Right ventricle myocardium superior (tissue), 1 donor: Measurements from ENCODE around the gene KNSTRN. TPM values are rescaled to one million over a fixed set of nuclear protein-coding genes. Genes with fewer than 3 reads are reported as not detected.

ENCODE experiments used
- ATAC-seq: fragments of 200-7000 bp; cut with Tn5 transposase; one replicate; pipeline ENCODE4 v1.9.1; 2020; ENCODE audit warnings: mild to moderate bottlenecking; ENCODE audit not compliant: poor library complexity
- DNase-seq: peaks from one replicate; pipeline ENCODE4 v3.0.0-alpha.2; 2020
- intact Hi-C: fragments of 100-400 bp; cut with DNase I; formaldehyde crosslinking; loops from one replicate; pipeline ENCODE4 v1.11.2; 2022
- long read RNA-seq: library from polyadenylated mRNA; unstranded; transcript quantifications from one replicate; pipeline ENCODE4 v2.0.0, GENCODE V29; 2021
- total RNA-seq: library from RNA; stranded (reverse); fragmentation: NEBNext Ultra II Directional; extraction: Animal tissue kit (Norgen Biotek cat#: 25700); gene quantifications from one replicate; pipeline ENCODE4 v1.2.1, GENCODE V29; 2021
- donor health status: DM: no; HTN: yes; CAD: no; lungs with severe emphysema.

The KNSTRN gene, protein sequence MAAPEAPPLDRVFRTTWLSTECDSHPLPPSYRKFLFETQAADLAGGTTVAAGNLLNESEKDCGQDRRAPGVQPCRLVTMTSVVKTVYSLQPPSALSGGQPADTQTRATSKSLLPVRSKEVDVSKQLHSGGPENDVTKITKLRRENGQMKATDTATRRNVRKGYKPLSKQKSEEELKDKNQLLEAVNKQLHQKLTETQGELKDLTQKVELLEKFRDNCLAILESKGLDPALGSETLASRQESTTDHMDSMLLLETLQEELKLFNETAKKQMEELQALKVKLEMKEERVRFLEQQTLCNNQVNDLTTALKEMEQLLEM
- 7.9 TPM for total RNA-seq
- long read RNA-seq, partial matches to known transcripts, result 1 of 4 reads
- long read RNA-seq, other reads (novel, unspliced or antisense), result 0 of 4 reads

DNA sequence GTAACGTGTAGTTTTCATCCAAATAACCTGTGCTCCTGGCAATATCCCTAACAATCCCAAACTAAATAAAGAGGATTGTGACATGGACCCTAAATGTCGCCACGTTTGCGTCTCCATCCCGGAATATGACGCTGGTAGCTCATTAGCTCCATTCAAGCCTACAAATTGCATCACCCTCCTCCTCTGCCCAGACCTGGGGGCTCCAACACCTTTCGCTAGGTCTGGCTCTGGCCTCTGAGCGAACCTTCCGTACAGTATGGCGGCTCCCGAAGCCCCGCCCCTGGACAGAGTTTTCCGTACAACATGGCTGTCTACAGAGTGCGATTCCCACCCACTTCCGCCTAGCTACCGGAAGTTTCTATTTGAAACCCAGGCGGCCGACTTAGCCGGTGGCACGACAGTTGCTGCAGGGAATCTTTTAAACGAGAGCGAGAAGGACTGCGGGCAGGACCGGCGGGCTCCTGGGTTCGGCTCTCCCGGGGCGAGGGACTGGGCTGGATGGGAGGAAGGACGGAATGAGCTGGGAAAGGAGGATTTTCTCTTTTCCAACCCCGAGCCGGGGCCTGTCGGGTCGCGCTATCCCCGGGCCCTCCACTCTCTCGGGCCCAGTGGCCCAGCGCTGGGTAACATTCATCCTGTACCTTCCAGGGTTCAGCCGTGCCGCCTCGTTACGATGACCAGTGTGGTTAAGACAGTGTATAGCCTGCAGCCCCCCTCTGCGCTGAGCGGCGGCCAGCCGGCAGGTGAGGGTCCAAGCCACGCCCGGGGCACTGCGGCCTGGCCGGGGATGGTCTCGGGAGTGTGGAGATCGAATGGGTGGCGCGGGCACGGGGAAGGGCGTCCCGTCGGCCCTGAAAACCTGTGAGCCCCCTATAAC lies at the start of gene KNSTRN:
Gene KNSTRN, plus strand, starts transcription at position 142 of the 877 bp plus-strand sequence. Its CDS starts 115 bp downstream, at position 257.
- peak; percentile 95 for DNase-seq
- ATAC-seq, result peak; percentile 99
- intact Hi-C loops, result no loop called here

DNA sequence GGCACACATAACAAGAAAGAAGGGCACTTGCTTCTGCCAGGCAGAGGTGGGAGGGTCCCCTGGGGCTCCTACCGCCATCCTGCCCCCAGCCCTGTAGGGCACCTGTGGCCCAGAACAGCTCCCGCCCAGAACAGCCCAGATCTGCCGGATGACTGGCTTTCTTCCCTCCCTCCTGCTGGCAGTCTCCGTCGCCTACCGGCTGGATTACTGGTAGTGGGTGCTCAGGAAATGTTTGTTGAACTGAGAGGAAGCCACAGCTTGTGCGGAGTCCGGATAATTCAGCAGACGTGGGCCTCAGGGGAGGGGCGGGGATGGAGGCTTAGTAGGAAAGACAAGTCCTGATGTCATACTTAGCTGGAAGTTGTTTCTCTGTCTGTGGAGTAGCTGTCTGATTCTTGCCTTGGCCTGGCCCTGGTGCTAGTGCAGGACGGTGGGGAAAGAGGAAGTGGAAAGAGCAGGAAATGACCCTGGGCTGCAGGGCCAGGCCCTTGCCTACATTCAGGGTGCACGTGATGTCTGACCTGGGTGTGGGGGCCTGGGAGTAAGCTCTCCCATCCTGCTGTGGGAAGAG lies 48.5 kb upstream of the KNSTRN start:
- peak; percentile 87 for DNase-seq
- ATAC-seq, result peak; percentile 11
- intact Hi-C loops, result no loop called here

DNA sequence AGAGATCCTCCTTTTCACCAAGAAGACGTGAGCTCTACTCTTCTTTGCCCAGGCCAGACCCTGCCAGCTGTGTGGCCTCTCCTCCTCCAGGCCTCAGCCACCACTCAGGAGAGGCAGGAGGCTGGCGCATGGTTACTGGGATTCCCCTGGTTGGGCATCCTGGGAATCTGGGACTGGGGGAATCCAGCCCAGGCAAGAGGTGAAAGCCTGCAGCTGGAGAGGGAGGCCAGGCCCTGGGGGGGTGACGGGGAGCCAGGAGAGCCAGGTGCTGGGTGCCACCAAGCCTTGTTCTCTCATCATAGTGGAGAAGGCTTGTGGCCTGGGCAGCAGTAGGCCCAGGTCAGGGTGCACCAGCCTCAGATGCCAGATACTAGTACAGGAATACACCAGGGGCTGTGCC lies 48.0 kb upstream of the KNSTRN start:
- no peak for DNase-seq
- no peak for ATAC-seq

DNA sequence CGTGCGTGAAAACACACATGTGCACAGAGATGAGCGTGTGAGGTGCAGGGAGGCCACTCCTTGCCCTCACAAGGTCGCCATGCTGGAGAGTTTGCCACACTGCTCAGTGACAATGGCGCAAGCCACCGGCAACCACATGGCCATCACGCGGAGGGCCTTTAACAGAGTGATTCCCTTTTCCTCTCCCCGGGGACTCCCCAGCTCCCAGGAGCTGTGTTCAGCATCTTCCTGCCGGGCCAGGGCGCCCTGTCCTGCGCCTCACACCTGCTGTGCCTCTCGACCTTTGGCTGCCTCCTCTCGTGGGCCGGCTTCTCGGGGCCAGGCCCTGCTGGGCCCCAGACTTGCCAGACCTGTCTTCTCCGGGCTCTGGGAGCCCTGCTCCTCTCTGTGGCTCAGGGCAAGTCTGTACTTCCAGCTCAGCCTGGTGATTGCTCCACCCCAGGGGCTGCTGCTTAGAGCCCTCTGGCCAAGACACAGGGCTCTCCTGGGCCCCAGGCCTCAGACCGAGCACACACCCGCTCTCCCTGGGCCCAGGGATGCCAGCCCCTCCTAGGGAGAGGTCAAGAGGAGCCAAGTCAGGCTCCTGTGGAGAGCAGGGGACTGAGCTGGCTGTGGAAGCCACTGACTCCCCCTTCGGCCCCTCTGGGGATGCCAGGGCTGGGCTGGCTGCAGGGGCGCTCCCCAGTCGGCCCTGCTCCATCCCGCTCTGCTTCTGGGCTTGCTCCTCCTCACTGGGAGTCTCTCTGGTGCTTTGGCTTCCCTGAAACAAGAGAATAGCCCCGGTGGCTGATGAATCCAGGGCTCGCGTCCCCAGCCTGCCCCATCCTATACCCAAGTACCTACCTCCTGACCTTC lies 47.4 kb upstream of the KNSTRN start:
- intact Hi-C loops, result no loop called here

More for the DNA sequence above, 48.0 kb upstream of the KNSTRN start:
- intact Hi-C loops, result no loop called here

DNA sequence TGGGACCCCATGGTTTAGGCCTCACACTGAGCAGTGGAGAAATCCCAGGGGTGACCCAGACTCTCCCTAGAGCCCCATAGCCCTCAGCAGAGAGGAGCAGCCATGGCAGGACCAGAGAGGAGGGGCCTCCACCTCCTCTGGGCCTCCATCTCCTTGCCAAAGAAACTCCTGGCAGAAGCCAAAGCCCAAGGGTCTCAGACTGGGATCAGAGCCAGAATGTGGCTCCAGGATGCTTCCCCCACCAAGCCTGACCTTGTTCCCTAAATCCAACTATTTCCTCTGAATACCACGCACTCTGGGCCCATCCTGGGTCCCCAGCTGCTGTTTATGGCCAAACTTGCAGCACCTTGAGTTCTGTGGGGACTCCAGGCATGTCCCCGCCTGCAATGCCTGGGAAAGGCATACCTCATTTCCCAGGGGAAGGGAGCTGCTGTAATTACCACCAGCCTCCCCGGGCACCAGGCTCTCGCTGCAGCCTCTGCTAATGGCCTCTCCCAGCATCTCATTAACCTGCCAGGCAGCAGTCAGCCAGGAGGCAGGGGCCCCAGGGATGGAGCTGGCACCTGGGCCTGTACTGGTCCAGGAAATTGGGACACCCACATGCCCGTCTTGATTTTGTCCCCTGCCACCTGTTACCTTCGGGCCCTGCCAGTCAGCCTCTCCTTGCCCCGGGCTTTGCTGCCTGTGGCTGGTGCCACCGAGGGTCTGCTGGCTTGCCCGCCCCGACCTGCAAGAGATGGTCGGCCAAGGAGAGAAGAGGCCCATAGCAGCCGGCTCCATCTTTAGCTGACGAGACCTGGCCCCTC lies 46.4 kb upstream of the KNSTRN start:
- no peak for ATAC-seq
- DNase-seq, result no peak
- intact Hi-C loops, result no loop called here

More for the DNA sequence above, 47.4 kb upstream of the KNSTRN start:
- ATAC-seq, result no peak
- peak; percentile 58 for DNase-seq

DNA sequence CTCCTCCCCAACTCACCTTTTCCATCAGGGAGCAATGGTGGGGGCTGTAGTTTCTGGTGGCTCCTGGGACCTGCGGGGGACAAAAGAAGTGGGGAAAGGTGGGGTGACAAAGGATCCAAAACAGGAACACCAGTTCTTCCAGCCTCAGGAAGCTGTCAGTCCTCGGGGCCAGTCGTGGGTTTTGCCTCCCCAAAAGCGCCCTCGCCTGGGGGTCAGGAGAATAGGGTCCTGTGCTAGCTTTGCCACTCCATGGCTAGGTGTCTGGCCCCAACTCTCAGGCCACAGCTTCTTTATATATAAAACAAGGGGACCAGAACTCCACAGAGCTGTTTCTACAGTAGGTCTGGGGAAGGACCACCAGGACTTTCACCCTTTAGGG lies 45.8 kb upstream of the KNSTRN start:
- intact Hi-C loops, result no loop called here
- DNase-seq, result no peak
- no peak for ATAC-seq

DNA sequence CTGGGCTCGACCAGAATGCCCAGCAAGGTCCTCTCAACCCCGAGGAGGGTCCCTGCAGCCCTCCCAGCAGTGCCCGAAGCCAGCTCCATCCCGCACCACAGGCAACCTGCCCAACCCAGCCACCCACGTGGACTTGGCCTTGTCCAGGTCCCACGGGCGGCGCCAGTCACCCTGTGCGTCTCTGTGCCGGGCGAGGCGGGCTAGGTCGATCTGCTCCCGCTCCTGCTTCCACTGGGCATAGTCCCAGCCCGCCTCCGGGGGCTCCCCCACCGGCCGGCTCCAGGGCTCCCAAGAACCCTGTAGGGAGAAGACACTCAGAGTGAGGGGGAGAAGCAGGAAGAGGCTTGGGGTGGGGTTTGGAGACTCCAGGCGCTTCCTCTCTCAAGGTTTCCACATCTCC lies 44.9 kb upstream of the KNSTRN start:
- ATAC-seq (no peak), DNase-seq (no peak)
- intact Hi-C loops, result no loop called here

DNA sequence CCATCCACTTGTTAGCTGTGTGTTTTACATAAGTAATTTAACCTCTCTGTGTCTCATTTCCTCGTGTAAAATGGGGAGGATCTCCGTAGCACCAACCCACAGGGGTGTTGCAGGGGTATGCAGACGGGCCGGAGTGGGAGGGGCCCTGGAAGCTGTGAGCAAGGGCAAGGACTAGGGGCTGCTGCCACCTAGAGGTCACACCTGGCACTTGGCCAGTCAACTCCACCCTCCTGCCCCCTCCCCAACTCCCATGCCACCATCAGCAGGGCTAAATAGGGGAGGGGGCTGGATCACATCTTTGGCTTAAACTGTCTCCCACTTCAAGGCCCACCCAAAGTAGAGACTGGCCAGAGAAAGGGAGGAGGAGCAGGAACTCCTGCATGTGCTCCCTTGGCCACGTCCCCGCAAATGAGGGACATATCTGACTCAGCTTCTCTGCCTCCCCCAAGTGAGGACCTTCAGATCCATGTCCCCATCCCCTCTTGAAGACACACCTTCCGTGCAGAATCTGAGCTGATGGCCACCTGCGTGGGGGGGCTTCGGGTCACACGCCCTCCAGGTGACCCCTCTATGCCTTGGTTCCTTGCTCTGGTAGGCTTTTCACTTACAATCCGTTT lies 44.4 kb upstream of the KNSTRN start:
- DNase-seq (peak; percentile 88), ATAC-seq (peak; percentile 30)
- intact Hi-C loops, result no loop called here

DNA sequence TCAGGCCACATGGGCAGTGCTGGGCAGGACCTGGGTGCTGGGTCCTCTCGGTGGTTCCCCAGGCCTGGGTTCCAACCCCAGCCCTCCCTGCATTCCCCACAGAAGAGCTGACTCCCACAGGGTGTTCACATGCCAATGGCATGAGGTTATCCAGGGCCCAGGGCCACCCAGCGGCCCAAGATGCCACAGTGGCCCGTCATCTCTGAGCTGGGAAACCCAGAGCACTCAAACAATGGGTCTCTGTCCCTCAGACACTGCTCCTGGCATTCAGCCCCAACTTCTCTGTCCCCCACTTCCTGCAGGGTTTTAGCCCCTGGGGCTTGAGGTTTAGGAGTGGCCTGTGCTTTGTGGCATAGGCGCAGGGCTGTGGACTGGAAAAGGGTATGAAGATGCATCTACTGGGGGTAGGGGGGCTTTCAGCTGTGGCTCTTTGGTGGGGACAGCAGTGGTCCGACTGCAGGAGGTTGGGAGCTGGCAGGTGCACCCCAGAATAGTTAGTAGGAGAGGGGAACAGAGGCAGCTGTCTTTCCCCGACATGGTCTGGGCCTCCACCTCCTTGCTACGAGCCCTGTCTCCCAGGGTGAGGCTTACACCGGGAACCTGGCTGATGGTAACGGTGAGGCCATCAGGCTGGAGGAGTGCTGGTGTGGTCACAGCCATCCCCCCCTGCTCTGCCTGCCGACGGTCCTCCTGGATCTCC lies 43.5 kb upstream of the KNSTRN start:
- peak; percentile 32 for ATAC-seq
- intact Hi-C loops, result no loop called here
- peak; percentile 63 for DNase-seq

DNA sequence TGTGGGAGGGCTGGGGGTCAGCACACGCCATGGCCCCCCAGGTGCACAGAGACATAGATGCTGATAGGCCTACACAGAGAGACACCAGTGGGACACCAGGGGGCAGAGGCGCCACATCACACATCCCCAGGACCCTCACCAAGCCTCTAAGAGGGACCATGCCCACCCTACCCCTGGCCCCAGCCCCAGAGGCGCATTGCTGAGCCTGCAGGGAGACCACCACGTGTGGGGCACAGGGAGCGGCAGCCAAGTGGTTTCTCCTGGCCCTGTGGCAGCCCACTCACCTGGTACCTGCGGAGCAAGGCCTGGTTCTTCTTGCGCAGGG lies 42.9 kb upstream of the KNSTRN start:
- intact Hi-C loops, result no loop called here
- no peak for DNase-seq
- ATAC-seq, result peak; percentile 4

DNA sequence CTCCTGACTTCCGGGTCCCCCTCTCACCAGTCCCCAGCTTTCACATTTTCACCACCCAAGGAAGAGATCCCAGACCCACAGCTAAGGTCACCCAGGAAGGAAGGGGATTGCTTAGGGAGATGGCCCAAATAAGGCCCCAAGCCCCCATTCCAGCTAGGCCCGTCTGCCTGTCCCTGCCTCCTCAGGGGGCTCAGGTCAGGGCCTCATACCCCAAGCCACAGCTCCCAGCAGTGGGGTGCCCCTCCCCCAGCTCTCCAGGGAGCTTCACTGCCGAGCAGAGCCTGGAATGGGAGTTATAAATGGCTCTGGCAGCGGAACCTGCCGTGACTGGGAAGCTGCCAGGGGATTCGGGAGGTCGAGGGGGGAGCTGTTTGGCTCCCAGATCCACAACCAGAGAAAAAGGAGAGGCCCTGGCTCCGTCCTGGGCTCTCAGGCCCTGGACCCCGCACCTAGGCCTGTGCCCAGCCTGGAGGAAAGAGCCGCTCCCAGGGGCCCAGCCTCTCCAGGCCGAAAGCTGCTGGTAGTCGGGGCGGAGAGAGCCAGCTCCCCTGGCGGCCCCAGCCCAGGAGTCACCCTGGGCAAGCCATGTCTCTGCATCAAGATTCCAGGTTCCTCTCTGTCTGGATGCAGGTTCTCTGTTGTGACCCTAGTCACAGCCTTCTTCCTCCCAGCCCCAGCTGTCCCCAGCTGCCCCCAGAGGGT lies 42.3 kb upstream of the KNSTRN start:
- peak; percentile 80 for ATAC-seq
- peak; percentile 93 for DNase-seq
- intact Hi-C loops, result no loop called here

DNA sequence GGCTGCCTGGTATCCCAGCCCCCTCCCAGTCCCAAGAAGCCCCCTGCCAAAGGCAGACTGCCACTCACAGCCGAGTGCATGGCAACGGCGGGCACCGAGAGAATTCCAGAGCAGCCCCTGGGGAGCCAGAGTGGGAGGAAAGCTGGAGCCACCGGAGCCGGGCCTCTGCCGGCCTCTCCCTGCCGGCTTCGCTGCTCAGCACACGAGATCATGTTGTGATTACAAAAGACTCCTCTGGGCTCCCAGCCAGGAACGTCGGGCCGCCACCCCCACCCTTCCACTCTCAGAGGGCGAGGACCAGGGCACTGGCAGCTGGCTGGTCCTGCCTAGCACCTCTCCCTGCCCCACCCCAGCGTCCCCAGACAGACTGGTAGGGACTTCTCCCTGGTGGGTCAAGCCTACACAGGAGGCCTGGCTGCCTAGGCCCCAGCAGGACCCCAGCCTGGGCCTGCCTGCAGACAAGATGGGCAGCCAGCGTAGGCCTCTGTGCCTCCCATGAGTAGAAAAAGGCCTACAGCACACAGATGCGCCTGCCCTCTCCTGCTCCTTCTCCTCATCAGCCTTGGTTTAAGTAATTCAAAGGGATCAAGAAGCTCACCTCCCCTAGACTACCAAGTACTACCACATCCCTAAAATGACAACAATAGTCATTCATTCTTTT lies 41.7 kb upstream of the KNSTRN start, which contains the start of gene CCDC9B:
Gene CCDC9B, minus strand, starts transcription at position 200 of the 661 bp plus-strand sequence. Its CDS starts 120 bp downstream, at position 80.
- DNase-seq, result peak; percentile 94
- intact Hi-C loops, result no loop called here
- peak; percentile 79 for ATAC-seq

DNA sequence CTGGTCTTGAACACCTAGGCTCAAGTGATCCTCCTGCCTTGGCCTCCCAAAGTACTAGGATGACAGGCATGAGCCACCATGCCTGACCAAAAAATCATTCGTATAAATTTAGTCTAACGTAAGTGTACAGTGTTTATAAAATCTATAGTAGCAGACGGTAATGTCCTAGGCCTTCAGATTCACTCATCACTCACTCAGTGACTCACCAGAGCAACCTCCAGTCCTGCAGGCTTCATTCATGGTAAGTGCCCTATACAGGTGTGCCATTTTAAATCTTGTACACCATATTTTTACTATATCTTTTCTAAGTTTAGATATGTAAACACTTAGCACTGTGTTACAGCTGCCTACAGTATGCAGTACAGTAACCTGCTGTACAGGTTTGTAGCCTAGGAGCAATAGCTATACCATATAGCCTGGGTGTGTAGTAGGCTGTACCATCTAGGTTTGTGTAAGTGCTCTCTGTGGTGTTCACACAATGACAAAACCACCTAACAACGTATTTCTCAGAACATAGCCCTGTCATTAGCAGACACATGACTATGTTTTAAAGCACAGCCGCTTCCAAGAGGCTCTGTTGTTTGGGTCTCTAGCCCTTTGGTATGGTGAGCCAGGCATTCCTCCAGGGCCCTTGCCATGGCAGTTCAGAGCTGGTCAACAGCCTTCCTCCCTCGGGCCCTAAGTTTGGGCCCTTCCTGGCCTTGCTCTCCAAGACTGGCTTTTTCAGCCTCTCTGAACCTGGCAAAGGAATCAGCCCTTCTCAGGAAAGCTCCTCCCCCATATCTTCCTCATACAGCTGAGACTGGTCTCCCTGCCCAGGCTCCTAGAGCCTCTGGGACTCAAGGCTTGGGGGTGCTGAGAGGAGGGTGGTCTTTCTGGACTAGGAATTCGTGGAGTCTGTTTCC lies 39.9 kb upstream of the KNSTRN start:
- intact Hi-C loops, result no loop called here
- no peak for DNase-seq

DNA sequence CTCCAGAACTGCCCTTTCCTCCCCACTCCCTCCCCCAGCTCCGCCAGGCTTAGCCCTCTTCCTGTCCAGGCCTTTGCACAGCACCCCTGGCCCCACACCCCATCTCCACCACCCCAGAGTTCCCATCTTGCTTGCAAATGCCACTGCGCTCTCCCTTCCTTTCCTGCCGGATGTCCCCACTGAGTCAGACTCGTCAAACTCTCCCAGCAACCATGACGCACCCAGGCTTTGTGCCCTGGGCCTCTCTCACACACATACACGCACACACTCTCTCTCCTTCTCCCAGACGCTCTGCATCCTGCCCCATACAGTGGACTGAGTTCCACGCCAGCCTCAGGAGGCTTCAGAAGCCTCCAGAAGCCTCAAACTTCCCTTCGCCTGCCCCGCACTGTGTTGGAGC lies 39.0 kb upstream of the KNSTRN start:
- DNase-seq (peak; percentile 45), ATAC-seq (no peak)
- intact Hi-C loops, result no loop called here

More for the DNA sequence above, 39.9 kb upstream of the KNSTRN start:
- no peak for ATAC-seq

DNA sequence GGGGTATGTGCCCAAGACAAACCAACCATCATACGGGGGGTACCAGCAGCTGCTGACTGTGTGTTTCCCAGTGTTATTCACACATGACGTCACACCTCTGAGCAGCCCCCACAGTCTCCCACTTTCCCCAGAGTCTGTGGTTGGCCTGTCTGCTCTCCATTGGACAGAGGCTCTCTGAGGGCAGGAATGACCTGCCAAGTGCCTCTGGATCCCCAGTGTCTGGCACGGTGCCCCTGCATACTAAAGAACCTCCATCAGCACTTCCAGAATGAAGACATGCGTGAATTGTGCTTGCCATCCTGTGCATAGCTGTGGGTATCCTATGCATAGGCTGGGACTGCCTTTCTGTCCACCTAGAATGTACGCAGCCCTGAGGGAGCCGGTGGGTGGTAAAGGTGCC lies 38.3 kb upstream of the KNSTRN start:
- intact Hi-C loops, result no loop called here
- DNase-seq (no peak), ATAC-seq (no peak)
